Measurements from ENCODE around the gene ST8SIA5. TPM values are rescaled to one million over a fixed set of nuclear protein-coding genes. Genes with fewer than 3 reads are reported as not detected.

Gene ST8SIA5
- total RNA-seq, 1 donor: under 0.01 TPM

DNA sequence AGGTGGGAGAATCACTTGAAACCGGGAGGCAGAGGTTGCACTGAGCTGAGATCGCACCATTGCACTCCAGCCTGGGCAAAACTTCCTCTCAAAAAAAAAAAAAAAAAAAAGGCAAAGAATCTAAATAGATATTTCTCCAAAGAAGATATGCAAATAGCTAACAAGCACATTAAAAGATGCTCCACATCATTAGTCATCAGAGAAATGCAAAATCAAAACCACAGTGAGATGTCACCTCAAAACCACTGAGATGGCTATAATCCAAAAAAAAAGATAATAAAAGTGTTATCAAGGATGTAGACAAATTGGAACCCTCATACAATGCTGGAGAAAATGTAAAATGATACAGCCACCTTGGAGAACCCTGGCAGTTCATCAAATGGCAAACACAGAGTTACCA, 8.4 kb downstream of the ST8SIA5 start:
- H2AFZ ChIP-seq (ENCODE audit: low read length): no peak overlapping the region
- no peaks in the 10 kb centered on the region for H4K20me1 ChIP-seq (ENCODE audit: insufficient read depth, low read length)
- H3K4me3 ChIP-seq (ENCODE audit: insufficient read depth, low read length): no peak overlapping the region
- TF ChIP-seq, protein P1, sequence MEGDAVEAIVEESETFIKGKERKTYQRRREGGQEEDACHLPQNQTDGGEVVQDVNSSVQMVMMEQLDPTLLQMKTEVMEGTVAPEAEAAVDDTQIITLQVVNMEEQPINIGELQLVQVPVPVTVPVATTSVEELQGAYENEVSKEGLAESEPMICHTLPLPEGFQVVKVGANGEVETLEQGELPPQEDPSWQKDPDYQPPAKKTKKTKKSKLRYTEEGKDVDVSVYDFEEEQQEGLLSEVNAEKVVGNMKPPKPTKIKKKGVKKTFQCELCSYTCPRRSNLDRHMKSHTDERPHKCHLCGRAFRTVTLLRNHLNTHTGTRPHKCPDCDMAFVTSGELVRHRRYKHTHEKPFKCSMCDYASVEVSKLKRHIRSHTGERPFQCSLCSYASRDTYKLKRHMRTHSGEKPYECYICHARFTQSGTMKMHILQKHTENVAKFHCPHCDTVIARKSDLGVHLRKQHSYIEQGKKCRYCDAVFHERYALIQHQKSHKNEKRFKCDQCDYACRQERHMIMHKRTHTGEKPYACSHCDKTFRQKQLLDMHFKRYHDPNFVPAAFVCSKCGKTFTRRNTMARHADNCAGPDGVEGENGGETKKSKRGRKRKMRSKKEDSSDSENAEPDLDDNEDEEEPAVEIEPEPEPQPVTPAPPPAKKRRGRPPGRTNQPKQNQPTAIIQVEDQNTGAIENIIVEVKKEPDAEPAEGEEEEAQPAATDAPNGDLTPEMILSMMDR (IDR thresholded peaks at IDR 0.05; ENCODE audit: extremely low read depth, low read depth, low read length): no peak
- no peaks in the 10 kb centered on the region for H3K79me2 ChIP-seq (ENCODE audit: insufficient read depth, low read length)
- no peaks in the 10 kb centered on the region for H3K9me3 ChIP-seq (ENCODE audit: low read depth, low read length)
- no peak overlapping the region for H3K4me2 ChIP-seq (ENCODE audit: insufficient read depth, low read length)
- H3K27ac ChIP-seq (ENCODE audit: low read depth, low read length): no peak overlapping the region
- DNase-seq (ENCODE audit: insufficient read length, low spot score, missing footprints): no peak
- H3K4me1 ChIP-seq (ENCODE audit: insufficient read depth, low read length): no peaks in the 10 kb centered on the region
- no peaks in the 10 kb centered on the region for H3K27me3 ChIP-seq (ENCODE audit: insufficient read depth, low read length)
- H3K36me3 ChIP-seq (ENCODE audit: insufficient read depth, low read length): no peaks in the 10 kb centered on the region

DNA sequence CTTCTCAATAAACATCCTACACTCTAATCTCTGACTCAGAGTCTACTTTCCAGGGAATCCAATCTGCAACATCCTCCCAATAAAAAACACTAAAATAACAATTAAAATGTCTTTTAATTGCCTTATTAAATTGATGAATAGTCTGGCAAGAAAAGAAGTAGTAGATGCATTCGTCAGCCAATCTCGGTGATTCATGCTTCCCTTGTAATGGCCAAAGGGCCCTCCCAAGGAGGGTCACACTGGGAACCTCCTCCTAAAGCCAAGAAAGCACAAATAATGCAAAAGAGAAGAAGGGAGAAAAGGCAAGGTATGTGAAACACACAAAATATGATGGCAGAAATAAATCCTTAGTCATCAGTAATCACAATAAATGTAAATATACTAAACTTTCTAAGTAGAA, 16.8 kb downstream of the ST8SIA5 start:
- Histone ChIP-seq H3K9me3 (ENCODE audit: low read depth, low read length) (no peaks in the 10 kb centered on the region), H3K36me3 (ENCODE audit: insufficient read depth, low read length) (no peaks in the 10 kb centered on the region), H3K4me2 (ENCODE audit: insufficient read depth, low read length) (no peak overlapping the region), H4K20me1 (ENCODE audit: insufficient read depth, low read length) (no peaks in the 10 kb centered on the region), H3K79me2 (ENCODE audit: insufficient read depth, low read length) (no peaks in the 10 kb centered on the region), H3K27ac (ENCODE audit: low read depth, low read length) (no peak overlapping the region), H3K27me3 (ENCODE audit: insufficient read depth, low read length) (no peaks in the 10 kb centered on the region), H2AFZ (ENCODE audit: low read length) (no peak overlapping the region), H3K4me3 (ENCODE audit: insufficient read depth, low read length) (no peak overlapping the region), H3K4me1 (ENCODE audit: insufficient read depth, low read length) (no peaks in the 10 kb centered on the region)
- DNase-seq (ENCODE audit: insufficient read length, low spot score, missing footprints): no peak
- TF ChIP-seq, protein P1 (IDR thresholded peaks at IDR 0.05; ENCODE audit: extremely low read depth, low read depth, low read length): no peak

DNA sequence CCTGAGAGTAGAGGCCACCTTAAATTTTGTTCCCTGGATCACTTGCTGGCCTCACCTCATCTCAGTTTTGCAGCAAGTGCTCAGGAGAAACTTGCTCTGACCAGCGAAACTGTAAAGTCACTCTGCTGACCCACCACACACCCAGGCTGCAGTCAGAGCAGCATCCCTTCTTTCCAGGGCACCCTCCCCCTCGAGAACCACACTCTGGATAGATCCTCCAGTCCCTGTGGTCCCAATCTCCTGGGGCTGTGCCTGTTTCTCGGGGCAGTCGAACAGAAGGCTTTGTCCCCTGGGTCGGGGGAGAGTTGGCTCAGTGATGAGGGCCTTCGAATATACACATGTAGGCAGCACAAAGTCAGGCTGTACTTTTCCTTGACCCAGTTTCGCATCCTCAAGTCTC, 18.4 kb downstream of the ST8SIA5 start:
- TF ChIP-seq, protein P1 (IDR thresholded peaks at IDR 0.05; ENCODE audit: extremely low read depth, low read depth, low read length): no peak
- peak; percentile 77 for DNase-seq (ENCODE audit: insufficient read length, low spot score, missing footprints)
- H4K20me1 ChIP-seq (ENCODE audit: insufficient read depth, low read length): no peaks in the 10 kb centered on the region
- no peaks in the 10 kb centered on the region for H3K79me2 ChIP-seq (ENCODE audit: insufficient read depth, low read length)
- no peak overlapping the region for H2AFZ ChIP-seq (ENCODE audit: low read length)
- H3K36me3 ChIP-seq (ENCODE audit: insufficient read depth, low read length): no peaks in the 10 kb centered on the region
- no peaks in the 10 kb centered on the region for H3K27me3 ChIP-seq (ENCODE audit: insufficient read depth, low read length)
- H3K27ac ChIP-seq (ENCODE audit: low read depth, low read length): no peak overlapping the region
- H3K4me1 ChIP-seq (ENCODE audit: insufficient read depth, low read length): no peaks in the 10 kb centered on the region
- H3K4me3 ChIP-seq (ENCODE audit: insufficient read depth, low read length): no peak overlapping the region
- H3K9me3 ChIP-seq (ENCODE audit: low read depth, low read length): no peaks in the 10 kb centered on the region
- H3K4me2 ChIP-seq (ENCODE audit: insufficient read depth, low read length): no peak overlapping the region

DNA sequence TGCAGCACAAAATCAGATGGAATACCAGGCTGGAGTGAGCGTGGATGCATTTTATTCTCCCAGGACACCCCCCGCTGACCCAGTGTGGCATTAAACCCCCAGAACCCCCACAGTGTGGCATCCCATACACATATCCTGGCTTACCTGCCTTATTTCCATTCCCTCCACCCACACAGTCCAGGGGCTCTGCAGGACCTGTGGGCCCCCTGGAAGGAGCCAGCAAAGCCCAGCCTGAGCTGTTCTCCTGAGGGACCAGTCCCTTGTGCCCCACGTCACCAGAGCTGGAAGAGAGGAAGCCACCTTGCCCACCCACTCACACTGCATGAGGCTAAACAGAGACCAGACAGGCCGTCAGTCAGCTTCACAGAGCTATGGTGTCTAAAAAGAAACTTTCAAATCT, 20.1 kb downstream of the ST8SIA5 start:
- no peak overlapping the region for H3K4me3 ChIP-seq (ENCODE audit: insufficient read depth, low read length)
- no peak overlapping the region for H2AFZ ChIP-seq (ENCODE audit: low read length)
- H3K4me1 ChIP-seq (ENCODE audit: insufficient read depth, low read length): no peaks in the 10 kb centered on the region
- no peaks in the 10 kb centered on the region for H4K20me1 ChIP-seq (ENCODE audit: insufficient read depth, low read length)
- H3K4me2 ChIP-seq (ENCODE audit: insufficient read depth, low read length): no peak overlapping the region
- no peaks in the 10 kb centered on the region for H3K79me2 ChIP-seq (ENCODE audit: insufficient read depth, low read length)
- TF ChIP-seq, protein P1 (IDR thresholded peaks at IDR 0.05; ENCODE audit: extremely low read depth, low read depth, low read length): no peak
- no peaks in the 10 kb centered on the region for H3K9me3 ChIP-seq (ENCODE audit: low read depth, low read length)
- H3K27me3 ChIP-seq (ENCODE audit: insufficient read depth, low read length): no peaks in the 10 kb centered on the region
- no peak overlapping the region for H3K27ac ChIP-seq (ENCODE audit: low read depth, low read length)
- no peak for DNase-seq (ENCODE audit: insufficient read length, low spot score, missing footprints)
- H3K36me3 ChIP-seq (ENCODE audit: insufficient read depth, low read length): no peaks in the 10 kb centered on the region
